NCI-H82 treated with DMSO at 0.1 percent for 48 hours (cell line): ENCODE results near the gene PRTG.
"Not testable (repeated sequence)": the region's sequence is repeated elsewhere in the genome, so short reads cannot be mapped to it uniquely, and the experiment has no call there.

Experiments
- DNase-seq: peaks from one replicate; lab custom pipeline; 2025; ENCODE audit not compliant: unreplicated experiment; lab: John Stamatoyannopoulos, UW

The PRTG gene

DNA sequence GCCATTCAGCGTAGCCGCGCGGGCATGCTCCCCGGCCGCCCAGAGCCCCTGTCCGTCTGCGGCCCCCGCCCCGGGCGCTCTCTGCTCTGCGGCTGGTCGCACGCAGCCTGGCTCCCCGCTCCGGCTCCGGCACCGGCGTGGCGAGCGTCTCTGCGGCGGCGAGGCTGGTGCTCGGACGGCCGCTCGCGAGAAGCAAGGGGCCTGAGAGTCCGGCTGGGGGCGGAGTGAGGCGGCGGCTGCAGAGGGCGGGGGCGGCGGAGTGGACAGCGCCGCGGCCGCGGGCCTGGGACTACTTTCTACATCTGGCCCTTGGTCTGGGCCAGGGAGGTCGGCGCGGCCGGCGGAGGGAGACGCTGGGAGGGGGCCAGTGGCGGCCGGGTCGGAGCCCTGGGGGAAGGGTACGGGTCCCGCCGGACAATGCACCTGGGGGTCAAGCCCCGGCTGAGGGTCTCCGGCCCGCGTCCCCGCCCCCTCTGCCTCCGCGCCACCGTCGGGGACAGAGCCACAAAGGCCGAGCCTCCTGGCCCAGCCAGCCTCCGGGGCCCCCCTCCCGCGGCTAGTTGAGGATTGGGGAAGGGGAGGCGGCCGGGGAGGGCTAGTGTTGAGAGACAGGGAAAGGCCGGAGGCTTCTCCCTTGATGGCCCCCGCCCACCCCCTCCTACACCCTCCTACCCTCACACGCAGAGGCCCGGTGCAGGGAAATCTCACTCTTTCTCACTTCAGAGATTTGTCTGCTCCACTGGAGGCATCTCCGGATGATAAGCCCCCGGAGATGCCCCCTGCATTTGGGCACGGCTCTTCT is at the start of gene PRTG:
PRTG (minus strand) TSS at position 226 of the 802 bp plus-strand sequence; CDS start at position 5, 221 bp downstream.
- no peak for DNase-seq

DNA sequence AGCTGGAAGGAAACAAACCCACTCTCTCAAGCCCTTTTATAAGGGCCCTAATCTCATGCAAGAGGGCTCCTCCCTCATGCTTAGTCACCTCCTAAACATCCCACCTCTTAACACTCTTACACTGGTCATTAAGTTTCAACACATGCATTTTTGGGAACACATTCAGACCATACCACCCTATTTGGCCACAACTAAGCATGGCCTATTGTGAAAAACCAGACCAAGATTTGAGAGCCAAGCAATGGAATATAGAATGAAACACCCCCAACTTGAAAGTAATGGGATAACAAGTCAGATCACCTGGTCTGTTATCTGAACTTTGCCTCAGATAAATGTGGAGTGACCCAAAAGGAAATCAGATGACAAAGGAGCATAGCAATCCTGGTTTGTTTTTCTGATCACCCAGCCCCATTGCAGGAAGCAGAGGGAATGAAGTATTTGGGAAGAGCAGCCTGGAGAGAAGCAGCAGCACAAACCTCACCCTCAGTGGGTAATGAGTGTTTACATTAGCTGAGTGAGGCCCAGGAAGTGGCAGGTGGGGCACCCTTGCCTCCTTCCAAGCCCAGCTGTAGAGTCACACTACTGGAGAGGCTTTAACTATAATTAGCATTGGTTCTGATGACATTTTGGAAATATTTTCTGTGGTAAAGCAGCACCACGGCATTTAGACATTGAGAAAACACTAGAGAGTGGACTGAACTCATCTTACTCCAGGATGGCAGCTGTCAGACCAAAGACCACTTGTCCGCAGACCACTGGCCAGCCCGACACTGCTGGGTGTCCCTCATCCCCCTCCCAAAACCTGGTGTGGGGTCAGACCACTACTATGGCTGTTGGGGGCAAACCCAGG is 48.8 kb upstream of the PRTG start:
- no peak for DNase-seq

DNA sequence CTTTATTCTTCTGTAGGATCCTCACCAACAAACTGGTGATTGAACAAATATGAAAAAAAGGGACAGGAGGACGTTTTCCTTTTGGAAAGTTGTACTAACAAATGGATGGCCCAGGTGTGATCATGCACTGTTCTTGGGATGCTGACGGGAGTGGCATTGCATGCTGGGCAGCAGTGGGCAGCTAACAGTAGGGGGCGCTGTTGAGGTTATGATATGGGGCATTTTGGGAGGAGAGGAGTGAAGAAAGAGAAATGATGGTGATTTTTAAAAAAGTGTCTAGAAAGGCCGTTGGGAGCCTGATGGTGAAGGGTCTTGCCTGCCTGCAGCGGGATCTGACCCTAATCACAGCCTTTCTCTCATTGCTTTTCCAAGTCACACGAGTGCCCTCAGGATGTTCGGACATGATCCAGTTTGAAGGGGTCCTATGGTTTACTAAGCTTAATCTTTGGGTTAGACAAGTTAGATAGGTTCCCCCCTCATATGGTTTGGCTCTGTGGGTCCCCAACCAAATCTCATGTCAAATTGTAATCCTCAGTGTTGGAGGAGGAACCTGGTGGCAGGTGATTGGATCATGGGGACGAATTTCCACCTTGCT is 46.2 kb upstream of the PRTG start:
- DNase-seq: no peak

DNA sequence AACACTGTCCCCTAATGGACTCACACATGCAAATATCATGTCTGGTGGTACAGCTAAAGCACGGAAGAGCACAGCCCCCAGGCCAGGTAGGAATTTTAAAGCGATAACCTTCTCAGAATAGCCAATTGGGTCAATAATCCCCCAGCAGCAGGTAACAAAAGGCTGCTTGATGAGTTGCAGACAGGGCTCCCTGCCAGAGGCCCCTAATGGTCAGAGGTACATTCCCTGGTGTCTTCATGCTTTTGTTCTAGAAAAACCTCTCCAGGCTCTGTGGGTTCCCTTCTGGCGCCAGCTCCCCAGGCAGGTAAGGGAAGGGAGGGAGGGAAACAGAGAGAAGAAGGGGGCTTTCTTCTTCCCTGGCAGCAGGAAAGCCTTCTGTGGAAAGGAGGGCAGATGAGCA is 43.4 kb upstream of the PRTG start:
- no peak for DNase-seq

GRCh38 chr15:55785593-55785992 is 42.6 kb upstream of the PRTG start:
- DNase-seq: not testable (repeated sequence)

- no peak for DNase-seq
Measured at GRCh38 chr15:55784286-55784685, 41.3 kb upstream of the PRTG start.

GRCh38 chr15:55782901-55783300 is 39.9 kb upstream of the PRTG start:
- DNase-seq: no peak

DNA sequence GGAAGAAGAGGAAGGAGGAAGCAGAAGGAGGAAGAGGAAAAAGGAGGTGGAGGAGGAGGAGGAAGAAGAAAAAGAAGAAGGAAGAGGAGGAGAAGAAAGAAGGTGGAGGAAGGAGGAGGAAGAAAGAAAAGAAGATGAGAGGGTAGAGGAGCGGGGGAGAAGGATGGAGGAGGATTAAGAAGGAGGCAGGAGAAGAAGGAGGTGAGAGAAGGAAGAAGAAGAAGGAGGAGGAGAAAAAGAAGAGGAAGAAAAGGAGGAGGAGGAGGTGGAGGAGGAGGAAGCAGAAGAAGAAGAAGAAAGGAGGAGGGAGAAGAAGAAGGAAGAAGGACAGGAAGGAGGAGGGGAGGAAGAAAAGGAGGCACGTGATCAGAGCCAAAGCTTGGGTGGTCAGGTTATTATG is 37.3 kb upstream of the PRTG start:
- no peak for DNase-seq

GRCh38 chr15:55778932-55779331 is 36.0 kb upstream of the PRTG start:
- DNase-seq: no peak

GRCh38 chr15:55775316-55775715 is 32.4 kb upstream of the PRTG start:
- DNase-seq: no peak

GRCh38 chr15:55774113-55774970 is 31.4 kb upstream of the PRTG start:
- no peak for DNase-seq

- DNase-seq: peak; percentile 40
Measured at GRCh38 chr15:55770806-55771205, 27.9 kb upstream of the PRTG start.

GRCh38 chr15:55770261-55770660 is 27.3 kb upstream of the PRTG start:
- DNase-seq: no peak

GRCh38 chr15:55768670-55769185 is 25.8 kb upstream of the PRTG start:
- DNase-seq: no peak

DNA sequence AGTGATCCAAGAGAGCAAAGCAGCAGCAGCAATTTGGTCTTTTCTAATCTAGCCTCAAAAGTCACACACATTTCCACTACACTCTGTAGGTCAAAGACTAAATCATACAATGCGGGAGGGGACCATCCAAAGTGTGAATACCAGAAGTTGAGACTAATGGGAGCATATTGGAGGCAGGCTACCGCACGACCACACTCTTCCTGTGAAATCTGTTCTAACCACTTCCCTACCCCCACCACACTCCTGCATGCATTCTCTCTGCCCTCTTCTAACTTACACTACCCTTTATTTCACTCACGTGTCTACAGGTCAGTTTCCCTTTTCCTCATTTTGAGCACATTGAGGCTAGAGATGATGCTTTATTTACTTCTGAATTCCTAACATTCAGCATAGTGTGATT is 23.7 kb upstream of the PRTG start:
- DNase-seq: no peak

GRCh38 chr15:55764398-55764797 is 21.4 kb upstream of the PRTG start:
- no peak for DNase-seq

DNA sequence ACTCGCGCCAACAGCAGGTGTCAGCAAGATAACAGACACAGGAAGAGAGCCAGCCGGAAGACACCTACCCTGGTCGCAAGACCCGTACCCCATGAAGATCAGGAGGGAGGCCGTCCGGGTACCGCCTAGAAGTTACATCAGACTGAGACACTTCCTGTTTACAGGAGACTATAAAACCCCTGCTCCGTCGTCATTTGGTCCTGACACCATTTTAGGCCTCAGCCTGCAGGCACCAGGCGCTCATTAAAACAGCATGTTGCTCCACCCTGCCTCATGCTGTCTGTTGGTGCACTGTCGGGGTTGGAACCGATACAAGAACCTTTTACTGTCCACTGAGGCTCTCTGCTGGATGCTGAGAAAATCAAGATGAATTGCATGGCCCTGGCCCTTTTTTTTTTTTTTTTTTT is 15.6 kb upstream of the PRTG start:
- DNase-seq: no peak

- not testable (repeated sequence) for DNase-seq
Measured at GRCh38 chr15:55753433-55753832, 10.5 kb upstream of the PRTG start.

GRCh38 chr15:55750706-55751105 is 7.8 kb upstream of the PRTG start:
- DNase-seq: no peak
